OCI-LY7 (cell line): ENCODE results near the gene PPFIBP1. TPM values are rescaled to one million over a fixed set of nuclear protein-coding genes. Genes with fewer than 3 reads are reported as not detected.

Experiments
- BruUV-seq: library from RNA; stranded (reverse); fragments of 400-500 nt; replicated peaks from 2 replicates; lab custom pipeline; 2021; lab: Mats Ljungman, UMichigan
- CTCF ChIA-PET: fragments of 300-600 bp; sonication (Branson Sonifier 250); formaldehyde crosslinking; loops from one replicate; lab custom pipeline; 2022; ENCODE audit warnings: antibody characterized with exemption; ENCODE audit not compliant: unreplicated experiment; lab: Charles Lee
- POLR2A ChIA-PET: fragments of 300-600 bp; sonication (Branson Sonifier 250); formaldehyde crosslinking; loops from one replicate; lab custom pipeline; 2022; ENCODE audit warnings: antibody characterized with exemption; lab: Charles Lee
- DNase-seq: peaks from one replicate; pipeline ENCODE4 v3.0.0-alpha.2; 2015; ENCODE audit warnings: low spot score
- H2AFZ ChIP-seq: fragments of 200-600 bp; sonication (generic), shearing (Covaris generic); 2 replicates; pipeline ENCODE4 v1.6.1; 2014; ENCODE audit warnings: mild to moderate bottlenecking, antibody characterized with exemption, low read length, moderate library complexity
- H3K27ac ChIP-seq: fragments of 200-600 bp; sonication (generic); 2 replicates; pipeline ENCODE4 v1.5.1; 2014; ENCODE audit warnings: mixed run types, low read depth, mild to moderate bottlenecking, moderate library complexity, low read length, inconsistent platforms; ENCODE audit not compliant: poor library complexity, severe bottlenecking
- H3K36me3 ChIP-seq: fragments of 200-600 bp; sonication (generic); 2 replicates; pipeline ENCODE4 v1.6.1; 2014; ENCODE audit warnings: mild to moderate bottlenecking, antibody characterized with exemption, low read length, moderate library complexity, mixed read lengths; ENCODE audit not compliant: insufficient read depth
- H3K4me1 ChIP-seq: fragments of 200-600 bp; sonication (generic); 2 replicates; pipeline ENCODE4 v1.5.1; 2014; ENCODE audit warnings: mild to moderate bottlenecking, low read length; ENCODE audit not compliant: insufficient read depth, poor library complexity, severe bottlenecking
- H3K4me2 ChIP-seq: fragments of 200-600 bp; sonication (generic); 2 replicates; pipeline ENCODE4 v1.6.1; 2014; ENCODE audit warnings: mild to moderate bottlenecking, low read length
- H3K4me3 ChIP-seq: fragments of 200-600 bp; sonication (generic); 2 replicates; pipeline ENCODE4 v1.5.1; 2014; ENCODE audit warnings: mild to moderate bottlenecking, low read depth, low read length; ENCODE audit not compliant: poor library complexity, severe bottlenecking
- H3K79me2 ChIP-seq: fragments of 200-600 bp; sonication (generic); 2 replicates; pipeline ENCODE4 v1.6.1; 2016; ENCODE audit warnings: low read depth, mild to moderate bottlenecking, low read length, moderate library complexity, mixed read lengths; ENCODE audit not compliant: insufficient read depth
- H3K9me2 ChIP-seq: fragments of 200-600 bp; sonication (generic); 2 replicates; pipeline ENCODE4 v1.6.1; 2016; ENCODE audit warnings: mild to moderate bottlenecking, low read length, mixed read lengths; ENCODE audit not compliant: insufficient read depth
- H3K9me3 ChIP-seq: fragments of 200-600 bp; sonication (generic); 2 replicates; pipeline ENCODE4 v1.6.1; 2014; ENCODE audit warnings: mild to moderate bottlenecking, mixed run types, low read length, mixed read lengths
- H4K20me1 ChIP-seq: fragments of 200-600 bp; sonication (generic); 2 replicates; pipeline ENCODE4 v1.6.1; 2014; ENCODE audit warnings: mild to moderate bottlenecking, antibody characterized with exemption, low read length, moderate library complexity, mixed read lengths; ENCODE audit not compliant: insufficient read depth
- EZH2phosphoT487 ChIP-seq: fragments of 200-600 bp; sonication (generic); IDR thresholded peaks from 2 replicates; pipeline ENCODE4 v1.6.1; 2018; ENCODE audit warnings: low read depth, borderline replicate concordance, mild to moderate bottlenecking, mixed run types, antibody characterized with exemption, low read length, moderate library complexity, mixed read lengths
- intact Hi-C: fragments of 100-400 bp; cut with micrococcal nuclease; formaldehyde crosslinking; loops from one replicate; pipeline ENCODE4 v1.10.0; 2022; ENCODE audit not compliant: unreplicated experiment
- total RNA-seq, 2 experiments: library from RNA; depleted of rRNA in 1 of 2; stranded (reverse); fragments of >200 nt in 1 of 2; shearing (Covaris generic) in 1 of 2; gene quantifications; 2 replicates each; pipeline ENCODE4 v1.2.3, GENCODE V29; 2014 to 2022
- TF ChIP-seq, protein P1 (sequence below): fragments of 200-600 bp; sonication (generic); conservative IDR thresholded peaks from 2 replicates; pipeline ENCODE4 v1.5.1; 2014; ENCODE audit warnings: mild to moderate bottlenecking, antibody characterized with exemption, low read length, moderate library complexity, mixed read lengths

Gene PPFIBP1
- total RNA-seq, 2 experiments from 2014 or later: 7.3 to 14.6 TPM

GRCh38 chr12:27618836-27619235 lies 94.8 kb downstream of the PPFIBP1 start:
- H3K4me1 ChIP-seq: no peaks in the 10 kb centered on the region
- H3K9me3 ChIP-seq: no peaks in the 10 kb centered on the region
- ChIA-PET CTCF (no interaction called here), POLR2A (no interaction called here)
- H3K4me2 ChIP-seq: no peak overlapping the region
- no TSS peak for BruUV-seq
- H4K20me1 ChIP-seq: no peaks in the 10 kb centered on the region
- DNase-seq: no peak
- intact Hi-C loops: no loop called here
- H3K9me2 ChIP-seq: no peaks in the 10 kb centered on the region
- H2AFZ ChIP-seq: no peak overlapping the region
- TF ChIP-seq, protein P1, sequence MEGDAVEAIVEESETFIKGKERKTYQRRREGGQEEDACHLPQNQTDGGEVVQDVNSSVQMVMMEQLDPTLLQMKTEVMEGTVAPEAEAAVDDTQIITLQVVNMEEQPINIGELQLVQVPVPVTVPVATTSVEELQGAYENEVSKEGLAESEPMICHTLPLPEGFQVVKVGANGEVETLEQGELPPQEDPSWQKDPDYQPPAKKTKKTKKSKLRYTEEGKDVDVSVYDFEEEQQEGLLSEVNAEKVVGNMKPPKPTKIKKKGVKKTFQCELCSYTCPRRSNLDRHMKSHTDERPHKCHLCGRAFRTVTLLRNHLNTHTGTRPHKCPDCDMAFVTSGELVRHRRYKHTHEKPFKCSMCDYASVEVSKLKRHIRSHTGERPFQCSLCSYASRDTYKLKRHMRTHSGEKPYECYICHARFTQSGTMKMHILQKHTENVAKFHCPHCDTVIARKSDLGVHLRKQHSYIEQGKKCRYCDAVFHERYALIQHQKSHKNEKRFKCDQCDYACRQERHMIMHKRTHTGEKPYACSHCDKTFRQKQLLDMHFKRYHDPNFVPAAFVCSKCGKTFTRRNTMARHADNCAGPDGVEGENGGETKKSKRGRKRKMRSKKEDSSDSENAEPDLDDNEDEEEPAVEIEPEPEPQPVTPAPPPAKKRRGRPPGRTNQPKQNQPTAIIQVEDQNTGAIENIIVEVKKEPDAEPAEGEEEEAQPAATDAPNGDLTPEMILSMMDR: no peak
- no peak for TF ChIP-seq EZH2phosphoT487
- H3K4me3 ChIP-seq: no peak overlapping the region
- no peaks in the 10 kb centered on the region for H3K36me3 ChIP-seq
- H3K27ac ChIP-seq: no peak overlapping the region
- H3K79me2 ChIP-seq: no peaks in the 10 kb centered on the region

- intact Hi-C loops: no loop called here
- no peak overlapping the region for H3K4me2 ChIP-seq
- TF ChIP-seq, protein P1: no peak
- TF ChIP-seq EZH2phosphoT487: no peak
- CTCF ChIA-PET: no interaction called here
- no TSS peak for BruUV-seq
- no peaks in the 10 kb centered on the region for H4K20me1 ChIP-seq
- no peak for DNase-seq
- POLR2A ChIA-PET: no interaction called here
- no peak overlapping the region for H3K27ac ChIP-seq
- H3K79me2 ChIP-seq: no peaks in the 10 kb centered on the region
- H3K4me1 ChIP-seq: no peaks in the 10 kb centered on the region
- H3K4me3 ChIP-seq: no peak overlapping the region
- H2AFZ ChIP-seq: no peak overlapping the region
- H3K36me3 ChIP-seq: no peaks in the 10 kb centered on the region
- no peaks in the 10 kb centered on the region for H3K9me2 ChIP-seq
- no peaks in the 10 kb centered on the region for H3K9me3 ChIP-seq
Measured at GRCh38 chr12:27619308-27619707, 95.3 kb downstream of the PPFIBP1 start.

DNA sequence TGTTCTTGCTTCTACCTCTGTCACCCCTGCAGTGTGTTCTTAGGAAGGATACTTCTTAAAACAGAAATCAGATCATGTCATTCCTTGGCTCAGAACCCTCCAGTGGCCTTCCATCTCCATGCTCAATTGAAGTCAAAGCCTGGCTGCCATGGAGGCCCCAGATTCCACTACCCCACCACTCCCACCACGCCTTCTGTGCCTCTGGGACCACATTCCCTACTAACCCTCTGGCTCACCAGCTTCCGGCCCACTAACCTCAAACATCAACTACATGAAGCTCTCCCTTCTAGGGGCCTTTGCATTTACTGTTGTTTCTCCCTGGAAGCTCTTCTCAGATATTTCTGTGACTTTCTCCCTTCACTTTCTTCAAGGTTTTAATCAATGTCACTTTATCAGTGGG lies 96.1 kb downstream of the PPFIBP1 start:
- Histone ChIP-seq H3K4me2 (no peak overlapping the region), H3K4me1 (no peaks in the 10 kb centered on the region), H3K4me3 (no peak overlapping the region), H3K27ac (no peak overlapping the region), H4K20me1 (no peaks in the 10 kb centered on the region), H3K9me3 (no peaks in the 10 kb centered on the region), H3K36me3 (no peaks in the 10 kb centered on the region), H2AFZ (no peak overlapping the region), H3K79me2 (no peaks in the 10 kb centered on the region), H3K9me2 (no peaks in the 10 kb centered on the region)
- no TSS peak for BruUV-seq
- no peak for DNase-seq
- no peak for TF ChIP-seq EZH2phosphoT487
- TF ChIP-seq, protein P1: no peak
- ChIA-PET POLR2A (no interaction called here), CTCF (no interaction called here)
- intact Hi-C loops: no loop called here
